HG03457 (cell line): ENCODE measurements around the gene MAP3K14.
"Not testable (repeated sequence)": the region's sequence is repeated elsewhere in the genome, so short reads cannot be mapped to it uniquely, and the experiment has no call there.

Experiments used
- ATAC-seq: cut with Tn5 transposase; IDR thresholded peaks from one replicate; pipeline ENCODE4 v1.9.1; 2021; ENCODE audit warnings: moderate number of reproducible peaks; ENCODE audit not compliant: unreplicated experiment

The MAP3K14 gene

GRCh38 chr17:45316434-45317110 lies at the start of gene MAP3K14:
Gene MAP3K14 (minus strand): TSS chr17:45317020. CDS start chr17:45290745, 26,275 bp downstream.
- ATAC-seq: peak; percentile 8

GRCh38 chr17:45366049-45366448 lies 49.2 kb upstream of the MAP3K14 start:
- ATAC-seq: no peak

- ATAC-seq: no peak
Measured at GRCh38 chr17:45364531-45365390, 47.9 kb upstream of the MAP3K14 start.

- ATAC-seq: no peak
Measured at GRCh38 chr17:45363498-45363897, 46.7 kb upstream of the MAP3K14 start.

GRCh38 chr17:45361976-45362375 lies 45.2 kb upstream of the MAP3K14 start:
- ATAC-seq: no peak

GRCh38 chr17:45361451-45361850 lies 44.6 kb upstream of the MAP3K14 start:
- ATAC-seq: no peak

- ATAC-seq: no peak
Measured at GRCh38 chr17:45357364-45357997, 40.7 kb upstream of the MAP3K14 start.

- no peak for ATAC-seq
Measured at GRCh38 chr17:45355087-45355486, 38.3 kb upstream of the MAP3K14 start.

- no peak for ATAC-seq
Measured at GRCh38 chr17:45353043-45353442, 36.2 kb upstream of the MAP3K14 start.

- ATAC-seq: no peak
Measured at GRCh38 chr17:45351831-45352230, 35.0 kb upstream of the MAP3K14 start.

- no peak for ATAC-seq
Measured at GRCh38 chr17:45347444-45347843, 30.6 kb upstream of the MAP3K14 start.

- no peak for ATAC-seq
Measured at GRCh38 chr17:45346216-45347015, 29.6 kb upstream of the MAP3K14 start.

GRCh38 chr17:45345554-45346215 lies 28.9 kb upstream of the MAP3K14 start:
- no peak for ATAC-seq

GRCh38 chr17:45345246-45345553 lies 28.4 kb upstream of the MAP3K14 start:
- ATAC-seq: no peak

GRCh38 chr17:45343967-45344664 lies 27.3 kb upstream of the MAP3K14 start:
- ATAC-seq: not testable (repeated sequence)

GRCh38 chr17:45342871-45343526 lies 26.2 kb upstream of the MAP3K14 start:
- ATAC-seq: no peak

GRCh38 chr17:45342306-45342705 lies 25.5 kb upstream of the MAP3K14 start:
- no peak for ATAC-seq

GRCh38 chr17:45341533-45342158 lies 24.8 kb upstream of the MAP3K14 start:
- ATAC-seq: no peak
